HepG2 (cell line): ENCODE results near the gene KNG1. TPM values are rescaled to one million over a fixed set of nuclear protein-coding genes. Genes with fewer than 3 reads are reported as not detected.

Experiments
- AHR ChIP-seq: IDR thresholded peaks from 2 replicates; pipeline ENCODE4 v1.6.1; 2018; ENCODE audit warnings: missing genetic modification reagents, missing compliant biosample characterization
- ATRX ChIP-seq: sonication (generic); formaldehyde crosslinking; IDR thresholded peaks from 2 replicates; pipeline ENCODE4 v1.4.0; 2020; ENCODE audit warnings: missing genetic modification reagents, borderline replicate concordance
- BCL6 ChIP-seq: IDR thresholded peaks from 2 replicates; pipeline ENCODE4 v1.6.1; 2016; ENCODE audit warnings: missing genetic modification reagents, missing compliant biosample characterization
- BHLHE40 ChIP-seq: IDR thresholded peaks from 2 replicates; pipeline ENCODE4 v1.6.1; 2011; ENCODE audit warnings: low read length, improper control_type of control experiment
- CEBPB ChIP-seq: IDR thresholded peaks from 2 replicates; pipeline ENCODE4 v1.6.1; 2011; ENCODE audit warnings: low read depth, low read length, improper control_type of control experiment, borderline replicate concordance
- CEBPG ChIP-seq: IDR thresholded peaks from 2 replicates; pipeline ENCODE4 v1.6.1; 2016
- FOSL1 ChIP-seq: sonication (generic); formaldehyde crosslinking; IDR thresholded peaks from 2 replicates; pipeline ENCODE4 v1.9.0; 2021; ENCODE audit warnings: missing genetic modification reagents, borderline replicate concordance
- FOXP1 ChIP-seq, 2 experiments: fragments of 450-650 bp in 1 of 2; IDR thresholded peaks; 2 replicates each; pipeline ENCODE4 v1.6.1; 2017 to 2018; ENCODE audit warnings: antibody characterized with exemption in 1 of 2
- HCFC1 ChIP-seq: fragments of 150-350 bp; IDR thresholded peaks from 2 replicates; pipeline ENCODE4 v1.6.1; 2014; ENCODE audit warnings: low read depth, low read length
- HDAC1 ChIP-seq: sonication (generic); formaldehyde crosslinking; IDR thresholded peaks from 2 replicates; pipeline ENCODE4 v1.5.1; 2020; ENCODE audit warnings: mild to moderate bottlenecking, missing genetic modification reagents
- HHEX ChIP-seq: IDR thresholded peaks from 2 replicates; pipeline ENCODE4 v1.6.1; 2016; ENCODE audit warnings: control low read depth
- IRF2 ChIP-seq: IDR thresholded peaks from 2 replicates; pipeline ENCODE4 v1.6.1; 2018; ENCODE audit warnings: missing genetic modification reagents, missing compliant biosample characterization
- MAFG ChIP-seq: sonication (generic); formaldehyde crosslinking; IDR thresholded peaks from 2 replicates; pipeline ENCODE4 v1.5.1; 2020; ENCODE audit warnings: mild to moderate bottlenecking, missing genetic modification reagents
- MXD3 ChIP-seq: IDR thresholded peaks from 2 replicates; pipeline ENCODE4 v1.6.1; 2016; ENCODE audit warnings: mild to moderate bottlenecking, missing biosample characterization, missing genetic modification reagents
- PCBP1 ChIP-seq: fragments of 200-400 bp; formaldehyde crosslinking; IDR thresholded peaks from 2 replicates; pipeline ENCODE4 v1.6.1; 2017; ENCODE audit warnings: mild to moderate bottlenecking, low read depth, low read length, borderline replicate concordance
- POGZ ChIP-seq: sonication (generic); formaldehyde crosslinking; IDR thresholded peaks from 2 replicates; pipeline ENCODE4 v1.4.0; 2020; ENCODE audit warnings: mild to moderate bottlenecking, missing genetic modification reagents
- SIN3A ChIP-seq: IDR thresholded peaks from 2 replicates; pipeline ENCODE4 v1.6.1; 2011; ENCODE audit warnings: low read depth, mild to moderate bottlenecking, control low read depth, low read length, borderline replicate concordance
- SNAI1 ChIP-seq: sonication (generic); formaldehyde crosslinking; IDR thresholded peaks from 2 replicates; pipeline ENCODE4 v1.5.0; 2020; ENCODE audit warnings: mild to moderate bottlenecking, missing genetic modification reagents, borderline replicate concordance
- SRSF1 ChIP-seq: fragments of 200-400 bp; formaldehyde crosslinking; optimal IDR thresholded peaks from 2 replicates; pipeline ENCODE3; 2017; ENCODE audit warnings: mild to moderate bottlenecking, low read depth, low read length, moderate library complexity
- THAP9 ChIP-seq: sonication (generic); formaldehyde crosslinking; IDR thresholded peaks from 2 replicates; pipeline ENCODE4; 2020; ENCODE audit warnings: missing genetic modification reagents, mild to moderate bottlenecking, borderline replicate concordance
- U2AF2 ChIP-seq: fragments of 200-400 bp; formaldehyde crosslinking; IDR thresholded peaks from 2 replicates; pipeline ENCODE4 v1.6.1; 2017; ENCODE audit warnings: low read depth, mild to moderate bottlenecking, low read length
- ZFP1 ChIP-seq: IDR thresholded peaks from 2 replicates; pipeline ENCODE4 v1.6.1; 2016
- ZNF143 ChIP-seq: sonication (generic); formaldehyde crosslinking; IDR thresholded peaks from 2 replicates; pipeline ENCODE4 v1.4.0; 2020; ENCODE audit warnings: missing genetic modification reagents
- ZNF160 ChIP-seq: sonication (generic); formaldehyde crosslinking; IDR thresholded peaks from 2 replicates; pipeline ENCODE4 v1.8.0; 2022; ENCODE audit warnings: mild to moderate bottlenecking, inconsistent platforms, missing genetic modification reagents
- ZNF234 ChIP-seq: sonication (generic); formaldehyde crosslinking; conservative IDR thresholded peaks from 2 replicates; pipeline ENCODE4 v1.5.1; 2020; ENCODE audit warnings: mild to moderate bottlenecking, missing genetic modification reagents
- ZNF235 ChIP-seq: sonication (generic); formaldehyde crosslinking; IDR thresholded peaks from 2 replicates; pipeline ENCODE4 v1.8.1; 2023; ENCODE audit warnings: mild to moderate bottlenecking, missing genetic modification reagents, borderline replicate concordance
- ZNF879 ChIP-seq: sonication (generic); formaldehyde crosslinking; IDR thresholded peaks from 2 replicates; pipeline ENCODE4 v1.8.1; 2023; ENCODE audit warnings: missing genetic modification reagents
- polyA plus RNA-seq, 8 experiments: library from polyadenylated mRNA; depleted of rRNA in 3 of 8; stranded (reverse) in 7 of 8; unstranded in 1 of 8; fragments of >200 nt; fragmentation: Illumina TruSeq in 4 of 8; extraction: Trizol in 4 of 8; gene quantifications; 2 replicates each; pipeline versions ENCODE4 v1.2.1 to v1.2.3, GENCODE V29; 2011 to 2016; ENCODE audit warnings: low read depth in 4 of 8, missing spikeins in 1 of 8, mixed read lengths in 1 of 8; ENCODE audit not compliant: insufficient read depth in 1 of 8
- total RNA-seq, 5 experiments: library from RNA; depleted of rRNA; stranded (reverse); fragments of >200 nt; fragmentation: Illumina TruSeq; extraction: Trizol; gene quantifications; 2 replicates each; pipeline ENCODE4 v1.2.3, GENCODE V29; 2016; ENCODE audit warnings: low read depth in 1 of 5
- TF ChIP-seq, protein P1 (sequence below): sonication (generic); formaldehyde crosslinking; IDR thresholded peaks from 2 replicates; pipeline ENCODE4 v1.5.1; 2020; ENCODE audit warnings: missing genetic modification reagents, mild to moderate bottlenecking, borderline replicate concordance

Gene KNG1
- total and polyA plus RNA-seq, 2 of the 13 experiments (the other 11 are each of a cell fraction or from before 2014, with no cell fraction given) = 6.5 to 7.0 TPM

DNA sequence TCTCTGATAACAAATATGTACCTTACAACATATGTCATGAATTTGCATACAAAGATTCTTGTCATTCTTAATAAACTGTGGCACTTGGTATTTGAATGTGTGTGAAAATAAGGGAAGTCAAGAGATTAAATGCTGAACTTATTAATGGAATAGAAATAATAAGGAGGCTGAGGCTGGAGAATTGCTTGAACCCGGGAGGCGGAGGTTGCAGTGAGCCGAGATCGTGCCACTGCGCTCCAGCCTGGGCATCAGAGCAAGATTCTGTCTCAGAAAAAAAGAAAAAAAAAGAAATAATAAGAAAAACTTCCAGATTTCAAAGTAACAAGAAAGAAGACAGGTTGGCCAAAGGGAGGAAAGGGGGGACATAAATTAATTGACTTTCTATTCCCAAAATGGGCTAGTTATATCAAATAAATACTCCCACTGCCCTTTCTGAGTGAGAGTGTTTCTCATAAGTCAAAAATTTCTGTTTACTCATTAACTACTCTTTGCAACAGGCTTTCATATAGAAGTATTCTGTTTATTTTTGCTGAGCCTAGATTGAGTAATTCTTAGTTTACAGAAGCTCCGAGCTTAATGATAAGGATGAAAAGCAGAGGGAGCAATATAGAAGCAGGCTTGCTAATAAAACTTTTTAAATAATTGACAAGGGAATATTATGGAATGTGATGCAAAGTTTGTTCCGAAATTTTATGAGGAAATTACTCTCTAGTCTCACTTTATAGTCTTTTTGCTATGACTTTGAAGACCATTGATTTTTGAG, 25.6 kb downstream of the KNG1 start (continued):
- TF ChIP-seq SIN3A (no peak), HDAC1 (CRISPR knock-in tag) (peak; percentile 19; the same call in 1 of the 2 replicates), BHLHE40 (no peak), U2AF2 (no peak), CEBPG (peak; percentile 92), SNAI1 (CRISPR knock-in tag) (no peak), HHEX (no peak), IRF2 (CRISPR knock-in tag) (no peak; the same call in 1 of the 2 replicates), POGZ (CRISPR knock-in tag) (no peak), ZNF235 (CRISPR knock-in tag) (no peak), HCFC1 (no peak), ZNF879 (CRISPR knock-in tag) (no peak), FOSL1 (CRISPR knock-in tag) (no peak), SRSF1 (no peak), ZNF234 (no peak), THAP9 (CRISPR knock-in tag) (no peak), CEBPB (peak; percentile 85), BCL6 (CRISPR knock-in tag) (peak; percentile 51; the same call in 1 of the 2 replicates), PCBP1 (no peak), ZNF160 (CRISPR knock-in tag) (no peak), FOXP1 (IDR thresholded peaks at IDR 0.05) (0 out of 2 replicates have a peak, but pooled peaks have one; percentile 41), FOXP1 (CRISPR knock-in tag; IDR thresholded peaks at IDR 0.05) (peak; percentile 86), MAFG (no peak), ATRX (no peak), MXD3 (CRISPR knock-in tag) (no peak), ZFP1 (CRISPR knock-in tag) (no peak), AHR (CRISPR knock-in tag) (no peak), ZNF143 (no peak)
- TF ChIP-seq, protein P1, sequence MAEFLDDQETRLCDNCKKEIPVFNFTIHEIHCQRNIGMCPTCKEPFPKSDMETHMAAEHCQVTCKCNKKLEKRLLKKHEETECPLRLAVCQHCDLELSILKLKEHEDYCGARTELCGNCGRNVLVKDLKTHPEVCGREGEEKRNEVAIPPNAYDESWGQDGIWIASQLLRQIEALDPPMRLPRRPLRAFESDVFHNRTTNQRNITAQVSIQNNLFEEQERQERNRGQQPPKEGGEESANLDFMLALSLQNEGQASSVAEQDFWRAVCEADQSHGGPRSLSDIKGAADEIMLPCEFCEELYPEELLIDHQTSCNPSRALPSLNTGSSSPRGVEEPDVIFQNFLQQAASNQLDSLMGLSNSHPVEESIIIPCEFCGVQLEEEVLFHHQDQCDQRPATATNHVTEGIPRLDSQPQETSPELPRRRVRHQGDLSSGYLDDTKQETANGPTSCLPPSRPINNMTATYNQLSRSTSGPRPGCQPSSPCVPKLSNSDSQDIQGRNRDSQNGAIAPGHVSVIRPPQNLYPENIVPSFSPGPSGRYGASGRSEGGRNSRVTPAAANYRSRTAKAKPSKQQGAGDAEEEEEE (CRISPR knock-in tag) = no peak
